ENCODE data around the gene ACTMAP. TPM values are rescaled to one million over a fixed set of nuclear protein-coding genes. Genes with fewer than 3 reads are reported as not detected.

Gene ACTMAP
- polyA plus RNA-seq, 1 donor, result 12.7 TPM

DNA sequence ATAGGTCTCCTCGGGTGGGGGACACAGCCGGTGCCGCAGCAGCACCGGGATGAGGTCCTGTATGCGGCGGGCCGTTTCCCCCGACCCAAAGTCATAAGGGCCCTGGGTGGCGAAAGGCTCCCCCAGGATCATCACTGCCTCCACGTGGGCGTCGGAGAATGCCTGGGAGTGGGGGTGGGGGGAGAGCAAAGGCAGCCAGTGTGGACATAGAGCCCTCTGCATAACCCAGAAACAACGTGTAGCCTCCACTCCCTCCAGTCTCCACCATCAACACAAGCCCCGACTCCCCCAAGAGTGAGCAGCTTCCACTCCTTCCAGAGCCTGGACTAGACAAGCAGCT lies 58.1 kb downstream of the ACTMAP start:
- DNase-seq, result no peak

DNA sequence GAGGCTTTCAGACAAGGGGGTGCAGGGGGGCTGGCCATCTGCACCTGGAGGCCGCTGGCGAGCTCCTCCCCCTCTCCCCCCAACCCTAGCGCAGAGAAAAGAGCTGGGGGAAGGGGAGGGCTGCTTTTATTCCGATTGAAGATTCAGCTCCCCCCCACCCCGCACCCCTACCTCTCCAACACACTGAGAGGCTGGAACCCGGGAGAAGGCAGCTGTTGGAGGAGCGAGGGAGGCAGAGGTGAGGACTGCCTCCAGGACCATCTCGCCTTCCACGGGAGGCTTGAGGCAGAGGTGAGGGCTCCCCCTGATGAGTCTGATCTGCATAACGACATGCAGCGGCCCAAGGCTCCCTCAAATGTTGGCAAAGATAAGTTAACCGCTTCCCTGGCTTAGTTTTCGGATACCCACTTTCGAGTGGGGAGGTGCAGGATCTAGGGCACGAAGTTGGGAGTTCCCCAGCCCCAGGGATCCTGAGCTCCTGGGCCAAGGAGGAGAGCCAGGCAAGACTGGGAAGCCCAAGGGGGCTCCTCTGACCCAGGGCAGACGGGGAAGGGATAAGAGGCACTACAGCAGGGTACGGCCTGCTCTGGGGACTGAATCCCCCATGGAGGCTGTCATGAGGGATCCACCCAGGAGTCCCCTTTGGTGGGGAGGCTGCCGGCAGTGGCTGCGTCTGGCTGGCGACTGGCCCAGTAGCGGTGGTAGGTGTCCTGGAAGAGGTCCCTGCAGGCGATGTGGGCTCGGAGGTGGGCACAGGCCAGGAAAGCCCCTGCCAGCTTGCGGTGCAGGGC lies 58.7 kb downstream of the ACTMAP start:
- no peak for DNase-seq

Other genes starting within 250 kb of the ACTMAP start
- 18.7 TPM for gene SHKBP1, start 173.6 kb downstream of the ACTMAP start, polyA plus RNA-seq (ENCODE audit: insufficient read length)
- gene LTBP4, start 149.1 kb downstream of the ACTMAP start, polyA plus RNA-seq (ENCODE audit: insufficient read length), result 297 TPM
- gene NUMBL, start 59.8 kb downstream of the ACTMAP start, polyA plus RNA-seq (ENCODE audit: insufficient read length), result 36.7 TPM
- 25.4 TPM for gene COQ8B, start 33.6 kb downstream of the ACTMAP start, polyA plus RNA-seq (ENCODE audit: insufficient read length)
- gene ITPKC, start 33.4 kb downstream of the ACTMAP start, polyA plus RNA-seq (ENCODE audit: insufficient read length), result 12.1 TPM
- gene SNRPA, start 726 bp upstream of the ACTMAP start, polyA plus RNA-seq (ENCODE audit: insufficient read length), result 75.2 TPM
- gene MIA, start 25.0 kb upstream of the ACTMAP start, polyA plus RNA-seq (ENCODE audit: insufficient read length), result 1.2 TPM
- 11.1 TPM for gene RAB4B, start 27.8 kb upstream of the ACTMAP start, polyA plus RNA-seq (ENCODE audit: insufficient read length)
- 46.1 TPM for gene EGLN2, start 48.7 kb upstream of the ACTMAP start, polyA plus RNA-seq (ENCODE audit: insufficient read length)
- gene CYP2A6, start 100.0 kb upstream of the ACTMAP start, polyA plus RNA-seq (ENCODE audit: insufficient read length), result not detected
- gene CYP2A7, start 131.8 kb upstream of the ACTMAP start, polyA plus RNA-seq (ENCODE audit: insufficient read length), result not detected
- gene CYP2B6, start 240.8 kb upstream of the ACTMAP start, polyA plus RNA-seq (ENCODE audit: insufficient read length), result not detected